HL-60 (cell line): ENCODE results near the gene ADAM12.

ENCODE experiments used
- DNase-seq, 2 experiments: peaks; one replicate each; pipeline ENCODE4 v3.0.0-alpha.2; 2010 to 2020; ENCODE audit warnings: low read depth in 1 of 2, low spot score in 1 of 2
- H3K27ac ChIP-seq: fragments of 250-450 bp; sonication (Bioruptor Pico); replicated peaks from 2 replicates; pipeline ENCODE4 v1.5.1; 2020; ENCODE audit warnings: mild to moderate bottlenecking, moderate library complexity
- H3K27me3 ChIP-seq: fragments of 250-450 bp; sonication (Bioruptor Pico); 2 replicates; pipeline ENCODE4 v1.5.1; 2021; ENCODE audit warnings: mild to moderate bottlenecking, moderate library complexity; ENCODE audit not compliant: insufficient read depth, poor library complexity, severe bottlenecking
- H3K4me3 ChIP-seq: replicated peaks from 2 replicates; pipeline ENCODE4 v1.5.1; 2011; ENCODE audit warnings: mild to moderate bottlenecking, control low read depth, low read length; ENCODE audit not compliant: insufficient read depth
- CTCF ChIP-seq: IDR thresholded peaks from one replicate; pipeline ENCODE4 v1.5.1; 2011; ENCODE audit warnings: low read length, control low read depth, inconsistent platforms; ENCODE audit not compliant: insufficient read depth
- GABPA ChIP-seq: IDR thresholded peaks from 2 replicates; pipeline ENCODE4 v1.6.1; 2012; ENCODE audit warnings: low read depth
- POLR2AphosphoS5 ChIP-seq: IDR thresholded peaks from 2 replicates; pipeline ENCODE4 v1.6.1; 2012; ENCODE audit warnings: low read depth
- REST ChIP-seq: IDR thresholded peaks from 2 replicates; pipeline ENCODE4 v1.6.1; 2012; ENCODE audit warnings: low read depth; ENCODE audit not compliant: insufficient replicate concordance
- SPI1 ChIP-seq: IDR thresholded peaks from 2 replicates; pipeline ENCODE4 v1.6.1; 2012; ENCODE audit warnings: low read depth, mild to moderate bottlenecking, borderline replicate concordance

Gene ADAM12

GRCh38 chr10:126092366-126093215 lies 295.7 kb downstream of the ADAM12 start:
- no peak overlapping the region for H3K4me3 ChIP-seq
- H3K27me3 ChIP-seq: no peaks in the 10 kb centered on the region
- H3K27ac ChIP-seq: peak overlapping the region; percentile 66
- TF ChIP-seq CTCF (no peak), REST (no peak), SPI1 (no peak), GABPA (no peak), POLR2AphosphoS5 (no peak)
- DNase-seq: peak; percentile 49 to 53

GRCh38 chr10:126090911-126091728 lies 297.2 kb downstream of the ADAM12 start:
- peak; percentile 3 to 47 for DNase-seq
- Histone ChIP-seq H3K27ac (no peak overlapping the region; the same call in 1 of the 2 replicates), H3K27me3 (no peaks in the 10 kb centered on the region), H3K4me3 (no peak overlapping the region)
- TF ChIP-seq CTCF (no peak), POLR2AphosphoS5 (no peak), GABPA (no peak), REST (no peak), SPI1 (no peak)

- H3K4me3 ChIP-seq: no peak overlapping the region
- no peaks in the 10 kb centered on the region for H3K27me3 ChIP-seq
- TF ChIP-seq POLR2AphosphoS5 (no peak), CTCF (no peak), REST (no peak), SPI1 (no peak), GABPA (no peak)
- no peak for DNase-seq
- no peak overlapping the region for H3K27ac ChIP-seq
Measured at GRCh38 chr10:126090443-126090842, 297.8 kb downstream of the ADAM12 start.
